ENCODE results near the gene KCTD13.

GRCh38 chr16:29893553-29893952, 32.5 kb downstream of the KCTD13 start:
- no peak for TF ChIP-seq CTCF (IDR thresholded peaks at IDR 0.05; ENCODE audit: insufficient read depth, low read length, poor library complexity, severe bottlenecking)
- TF ChIP-seq EZH2phosphoT487 (conservative IDR thresholded peaks at IDR 0.05; ENCODE audit: low read length): no peak

Data from SU-DHL-6 (cell line).